VCaP (cell line): ENCODE data around the gene VPS35L.
A peak's percentile ranks its signal among the peaks of the same experiment; 100 is the strongest.

Source experiments
- H3K27ac ChIP-seq: fragments of 450-650 bp; 2 replicates; pipeline ENCODE4 v1.5.1; 2017
- CTCF ChIP-seq: fragments of 450-650 bp; conservative IDR thresholded peaks from 2 replicates; pipeline ENCODE4 v1.5.1; 2017; ENCODE audit warnings: mild to moderate bottlenecking, moderate library complexity

The VPS35L gene

GRCh38 chr16:19563377-19563776 is 7.9 kb downstream of the VPS35L start:
- TF ChIP-seq CTCF: no peak
- H3K27ac ChIP-seq: no peak overlapping the region

- H3K27ac ChIP-seq: no peak overlapping the region
- TF ChIP-seq CTCF: no peak
Measured at GRCh38 chr16:19566362-19566761, 10.9 kb downstream of the VPS35L start.

GRCh38 chr16:19567560-19567959 is 12.1 kb downstream of the VPS35L start:
- no peak for TF ChIP-seq CTCF
- no peak overlapping the region for H3K27ac ChIP-seq

- H3K27ac ChIP-seq: no peak overlapping the region
- no peak for TF ChIP-seq CTCF
Measured at GRCh38 chr16:19573997-19574396, 18.5 kb downstream of the VPS35L start.

- TF ChIP-seq CTCF: no peak
- no peak overlapping the region for H3K27ac ChIP-seq
Measured at GRCh38 chr16:19574615-19575014, 19.1 kb downstream of the VPS35L start.

- no peak overlapping the region; the same call in 1 of the 2 replicates for H3K27ac ChIP-seq
- no peak for TF ChIP-seq CTCF
Measured at GRCh38 chr16:19578378-19578971, 23.0 kb downstream of the VPS35L start.

GRCh38 chr16:19582050-19582831 is 26.7 kb downstream of the VPS35L start:
- TF ChIP-seq CTCF: no peak

More at GRCh38 chr16:19582050-19582831, 26.7 kb downstream of the VPS35L start:
- H3K27ac ChIP-seq: peak overlapping the region; percentile 21; the same call in 1 of the 2 replicates
